H9 (cell line): ENCODE data around the gene P4HA3. TPM values are rescaled to one million over a fixed set of nuclear protein-coding genes. Genes with fewer than 3 reads are reported as not detected.

Source experiments
- DNase-seq: peaks from one replicate; pipeline ENCODE4 v3.0.0-alpha.2; 2017
- H2AFZ ChIP-seq: one replicate; pipeline ENCODE4 v1.6.1; 2013; ENCODE audit warnings: mild to moderate bottlenecking, low read length, control low read depth, moderate library complexity
- H2AK5ac ChIP-seq: 2 replicates; pipeline ENCODE4 v1.6.1; 2013; ENCODE audit warnings: low read length, control low read depth, mixed read lengths; ENCODE audit not compliant: insufficient read length
- H2BK120ac ChIP-seq: one replicate; pipeline ENCODE4 v1.6.1; 2013; ENCODE audit warnings: low read depth, mild to moderate bottlenecking, low read length, control low read depth, inconsistent platforms; ENCODE audit not compliant: poor library complexity, severe bottlenecking
- H2BK12ac ChIP-seq: 2 replicates; pipeline ENCODE4 v1.6.1; 2013; ENCODE audit warnings: low read length, control low read depth, mixed read lengths, low read depth; ENCODE audit not compliant: insufficient read length
- H2BK15ac ChIP-seq: 2 replicates; pipeline ENCODE4 v1.6.1; 2013; ENCODE audit warnings: low read depth, low read length, control low read depth
- H2BK20ac ChIP-seq: one replicate; pipeline ENCODE4 v1.6.1; 2013; ENCODE audit warnings: low read depth, mild to moderate bottlenecking, low read length, control low read depth, inconsistent platforms; ENCODE audit not compliant: poor library complexity, severe bottlenecking
- H2BK5ac ChIP-seq: 2 replicates; pipeline ENCODE4 v1.6.1; 2013; ENCODE audit warnings: low read length, control low read depth, mixed read lengths; ENCODE audit not compliant: insufficient read length
- H3K14ac ChIP-seq: 2 replicates; pipeline ENCODE4 v1.6.1; 2013; ENCODE audit warnings: low read length, control low read depth; ENCODE audit not compliant: insufficient read depth
- H3K18ac ChIP-seq: 2 replicates; pipeline ENCODE4 v1.6.1; 2013; ENCODE audit warnings: low read depth, mild to moderate bottlenecking, mixed read lengths, low read length, control low read depth; ENCODE audit not compliant: insufficient read length
- H3K23ac ChIP-seq: 2 replicates; pipeline ENCODE4 v1.6.1; 2013; ENCODE audit warnings: low read length, control low read depth, mixed read lengths, low read depth; ENCODE audit not compliant: insufficient read length
- H3K23me2 ChIP-seq: 2 replicates; pipeline ENCODE4 v1.6.1; 2013; ENCODE audit warnings: low read depth, mild to moderate bottlenecking, mixed read lengths, low read length, control low read depth; ENCODE audit not compliant: insufficient read length, poor library complexity, severe bottlenecking
- H3K27ac ChIP-seq: 2 replicates; pipeline ENCODE4 v1.5.1; 2013; ENCODE audit warnings: low read length, control low read depth, mixed read lengths, low read depth; ENCODE audit not compliant: insufficient read length
- H3K27me3 ChIP-seq: 2 replicates; pipeline ENCODE4 v1.6.1; 2013; ENCODE audit warnings: low read length, control low read depth, inconsistent platforms; ENCODE audit not compliant: insufficient read depth
- H3K4ac ChIP-seq: 2 replicates; pipeline ENCODE4 v1.6.1; 2013; ENCODE audit warnings: low read depth, mild to moderate bottlenecking, control low read depth, inconsistent platforms, low read length, moderate library complexity
- H3K4me1 ChIP-seq: 2 replicates; pipeline ENCODE4 v1.6.1; 2013; ENCODE audit warnings: low read length, control low read depth, inconsistent platforms; ENCODE audit not compliant: insufficient read depth
- H3K4me2 ChIP-seq: 2 replicates; pipeline ENCODE4 v1.6.1; 2013; ENCODE audit warnings: low read length, control low read depth, mixed read lengths; ENCODE audit not compliant: insufficient read length, insufficient read depth
- H3K56ac ChIP-seq: 2 replicates; pipeline ENCODE4 v1.6.1; 2013; ENCODE audit warnings: low read depth, mild to moderate bottlenecking, mixed read lengths, low read length, control low read depth; ENCODE audit not compliant: insufficient read length
- H3K79me1 ChIP-seq: 2 replicates; pipeline ENCODE4 v1.6.1; 2013; ENCODE audit warnings: low read depth, mild to moderate bottlenecking, moderate library complexity, low read length, control low read depth, inconsistent platforms; ENCODE audit not compliant: insufficient read depth, poor library complexity, severe bottlenecking
- H3K79me2 ChIP-seq: 2 replicates; pipeline ENCODE4 v1.6.1; 2013; ENCODE audit warnings: low read length, control low read depth, inconsistent platforms; ENCODE audit not compliant: insufficient read depth
- H3K9ac ChIP-seq: 2 replicates; pipeline ENCODE4 v1.6.1; 2013; ENCODE audit warnings: low read length, control low read depth, mixed read lengths; ENCODE audit not compliant: insufficient read length; ENCODE audit errors: extremely low read depth
- H3K9me3 ChIP-seq: one replicate; pipeline ENCODE4 v1.6.1; 2013; ENCODE audit warnings: low read depth, low read length, inconsistent platforms; ENCODE audit not compliant: control insufficient read depth
- H3T11ph ChIP-seq: one replicate; pipeline ENCODE4 v1.6.1; 2013; ENCODE audit warnings: mild to moderate bottlenecking, low read length, control low read depth, inconsistent platforms
- H4K20me1 ChIP-seq: one replicate; pipeline ENCODE4 v1.6.1; 2013; ENCODE audit not compliant: control insufficient read depth, insufficient read length, insufficient read depth
- H4K5ac ChIP-seq: 2 replicates; pipeline ENCODE4 v1.6.1; 2013; ENCODE audit warnings: low read depth, mild to moderate bottlenecking, mixed read lengths, low read length, control low read depth; ENCODE audit not compliant: insufficient read length
- H4K8ac ChIP-seq: replicated peaks from 2 replicates; pipeline ENCODE4 v1.6.1; 2013; ENCODE audit warnings: low read length, control low read depth, mixed read lengths, low read depth; ENCODE audit not compliant: insufficient read length
- H4K91ac ChIP-seq: 2 replicates; pipeline ENCODE4 v1.6.1; 2013; ENCODE audit warnings: low read depth, mild to moderate bottlenecking, moderate library complexity, mixed read lengths, low read length, control low read depth; ENCODE audit not compliant: insufficient read length
- H3K27ac Mint-ChIP-seq, 3 experiments: 2 replicates in 2 of 3; 3 replicates in 1 of 3; pipeline ENCODE4 v1.8.0; 2020 to 2021; ENCODE audit warnings: mixed read lengths in 3 of 3, mild to moderate bottlenecking in 1 of 3, moderate library complexity in 1 of 3
- H3K27me3 Mint-ChIP-seq: 2 replicates; pipeline ENCODE4 v1.8.0; 2021; ENCODE audit warnings: low read depth, mild to moderate bottlenecking, moderate library complexity, mixed read lengths
- H3K36me3 Mint-ChIP-seq, 3 experiments: 2 replicates in 2 of 3; 3 replicates in 1 of 3; pipeline ENCODE4 v1.8.0; 2020 to 2021; ENCODE audit warnings: low read depth in 3 of 3, mixed read lengths in 3 of 3; ENCODE audit not compliant: insufficient read depth in 1 of 3
- H3K4me1 Mint-ChIP-seq, 2 experiments: 2 replicates each; pipeline ENCODE4 v1.8.0; 2020; ENCODE audit warnings: mixed read lengths in 2 of 2
- H3K4me3 Mint-ChIP-seq, 2 experiments: 2 replicates in 1 of 2; 3 replicates in 1 of 2; pipeline ENCODE4 v1.8.0; 2020 to 2021; ENCODE audit warnings: mild to moderate bottlenecking in 2 of 2, mixed read lengths in 2 of 2, moderate library complexity in 1 of 2
- H3K9me3 Mint-ChIP-seq, 2 experiments: 2 replicates in 1 of 2; 3 replicates in 1 of 2; pipeline ENCODE4 v1.8.0; 2020; ENCODE audit warnings: mild to moderate bottlenecking in 2 of 2, mixed read lengths in 2 of 2, moderate library complexity in 1 of 2
- WGBS: extraction: QIAGEN DNeasy Blood & Tissue Kit; methylation state at CpG from one replicate; pipeline ENCODE4 v1.1.7; 2013; ENCODE audit warnings: missing lambda C conversion rate, low lambda C conversion rate, mixed read lengths; ENCODE audit not compliant: insufficient read length; ENCODE audit errors: extremely low coverage; 5-methylcytosine and 5-hydroxymethylcytosine counted together
- total RNA-seq: library from RNA; stranded (reverse); gene quantifications from 2 replicates; pipeline ENCODE4 v1.2.1, GENCODE V29; 2021
- TF ChIP-seq, protein P1 (sequence below): fragments of 200-600 bp; sonication (generic); conservative IDR thresholded peaks from 3 replicates; pipeline ENCODE4 v1.8.0; 2021; ENCODE audit warnings: antibody characterized with exemption, mild to moderate bottlenecking

P4HA3 gene
- total RNA-seq, 1 experiment from 2014 or later, result not detected

- H3K56ac ChIP-seq, result no peak overlapping the region
These were observed 15.2 kb upstream of the P4HA3 start for GRCh38 chr11:74326665-74327064.

More at GRCh38 chr11:74326665-74327064, 15.2 kb upstream of the P4HA3 start:
- Histone ChIP-seq H3K4ac (no peak overlapping the region), H3K4me2 (no peak overlapping the region), H2AK5ac (no peak overlapping the region), H4K91ac (no peak overlapping the region), H3K18ac (no peak overlapping the region), H3K23me2 (no peaks in the 10 kb centered on the region), H2BK120ac (no peak overlapping the region), H2BK15ac (no peak overlapping the region), H2BK5ac (no peak overlapping the region), H3K9me3 (no peaks in the 10 kb centered on the region), H3K14ac (no peak overlapping the region), H2BK12ac (no peak overlapping the region), H3K9ac (no peak overlapping the region), H3K27me3 (no peaks in the 10 kb centered on the region), H3K27ac (no peak overlapping the region), H4K5ac (no peak overlapping the region), H3K79me2 (no peaks in the 10 kb centered on the region; the same call in 1 of the 2 replicates), H4K8ac (no peak overlapping the region), H3K23ac (no peak overlapping the region), H2BK20ac (no peak overlapping the region), H3K79me1 (no peaks in the 10 kb centered on the region), H3T11ph (no peak overlapping the region), H4K20me1 (no peaks in the 10 kb centered on the region), H3K4me1 (no peaks in the 10 kb centered on the region; the same call in 1 of the 2 replicates), H2AFZ (no peak overlapping the region)
- no peak for DNase-seq
- Mint-ChIP-seq H3K4me3 (no peak overlapping the region), H3K27me3 (peaks cover 2% of the 10 kb centered on the region), H3K27ac (peak overlapping the region in 1 of 3 experiments; percentile 75; a peak in 3 of 7 replicates), H3K9me3 (peaks cover 6 to 7% of the 10 kb centered on the region in 2 experiments; a peak in 4 of 5 replicates), H3K36me3 (peaks cover 4 to 22% (median 18%) of the 10 kb centered on the region in 3 experiments; a peak in 6 of 7 replicates), H3K4me1 (peaks cover 6 to 8% of the 10 kb centered on the region in 2 experiments; a peak in 3 of 4 replicates)
- TF ChIP-seq, protein P1, sequence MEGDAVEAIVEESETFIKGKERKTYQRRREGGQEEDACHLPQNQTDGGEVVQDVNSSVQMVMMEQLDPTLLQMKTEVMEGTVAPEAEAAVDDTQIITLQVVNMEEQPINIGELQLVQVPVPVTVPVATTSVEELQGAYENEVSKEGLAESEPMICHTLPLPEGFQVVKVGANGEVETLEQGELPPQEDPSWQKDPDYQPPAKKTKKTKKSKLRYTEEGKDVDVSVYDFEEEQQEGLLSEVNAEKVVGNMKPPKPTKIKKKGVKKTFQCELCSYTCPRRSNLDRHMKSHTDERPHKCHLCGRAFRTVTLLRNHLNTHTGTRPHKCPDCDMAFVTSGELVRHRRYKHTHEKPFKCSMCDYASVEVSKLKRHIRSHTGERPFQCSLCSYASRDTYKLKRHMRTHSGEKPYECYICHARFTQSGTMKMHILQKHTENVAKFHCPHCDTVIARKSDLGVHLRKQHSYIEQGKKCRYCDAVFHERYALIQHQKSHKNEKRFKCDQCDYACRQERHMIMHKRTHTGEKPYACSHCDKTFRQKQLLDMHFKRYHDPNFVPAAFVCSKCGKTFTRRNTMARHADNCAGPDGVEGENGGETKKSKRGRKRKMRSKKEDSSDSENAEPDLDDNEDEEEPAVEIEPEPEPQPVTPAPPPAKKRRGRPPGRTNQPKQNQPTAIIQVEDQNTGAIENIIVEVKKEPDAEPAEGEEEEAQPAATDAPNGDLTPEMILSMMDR, result no peak
- WGBS, result no CpG with 5 or more reads among the region's 5 CpGs
